ENCODE measurements around the gene SLC30A3. TPM values are rescaled to one million over a fixed set of nuclear protein-coding genes. Genes with fewer than 3 reads are reported as not detected.

Gene SLC30A3
- not detected for total RNA-seq

GRCh38 chr2:27262379-27263286, at the start of gene SLC30A3:
SLC30A3 (minus strand) TSS chr2:27263047; CDS start chr2:27262906, 141 bp downstream.
- TF ChIP-seq CTCF (IDR thresholded peaks at IDR 0.05) (no peak), POLR2A (IDR thresholded peaks at IDR 0.05; ENCODE audit: low read depth) (no peak), POLR2AphosphoS5 (IDR thresholded peaks at IDR 0.05) (no peak), EP300 (IDR thresholded peaks at IDR 0.05) (no peak)
- H3K9me3 ChIP-seq: no peaks in the 10 kb centered on the region
- H3K27ac ChIP-seq (replicated peaks in 1 of 4): no peak within 1 kb of the TSS
- intact Hi-C loops (cut with DNase I): loop anchor here (10.0 kb wide), 1 partner anchor 818 kb away; no protein-coding TSS in a partner anchor
- WGBS: 1% methylated on average over 16 of the region's 96 CpGs
- no peaks in the 10 kb centered on the region for H3K36me3 ChIP-seq
- H3K27me3 ChIP-seq: peaks cover 0 to 100% (median 61%) of the 10 kb centered on the region in 4 donors
- no peak for DNase-seq (ENCODE audit: extremely low spot score)
- H3K4me3 ChIP-seq: peak within 1 kb of the TSS; percentile 49 to 56 (median 54)
- H3K4me1 ChIP-seq: peaks cover 35 to 40% (median 40%) of the 10 kb centered on the region in 4 donors

GRCh38 chr2:27312152-27312551, 49.3 kb upstream of the SLC30A3 start:
- H3K36me3 ChIP-seq: peaks cover 6 to 64% (median 45%) of the 10 kb centered on the region in 4 donors

GRCh38 chr2:27309651-27310050, 46.8 kb upstream of the SLC30A3 start:
- no peaks in the 10 kb centered on the region for H3K9me3 ChIP-seq
- peaks cover 12 to 31% (median 28%) of the 10 kb centered on the region in 4 donors for H3K4me1 ChIP-seq
- H3K4me3 ChIP-seq: no peak overlapping the region
- intact Hi-C loops (cut with DNase I): no loop called here
- DNase-seq (ENCODE audit: extremely low spot score): no peak
- no peak for TF ChIP-seq EP300 (IDR thresholded peaks at IDR 0.05)
- TF ChIP-seq CTCF (IDR thresholded peaks at IDR 0.05): no peak
- 94% methylated on average over 6 of the region's 6 CpGs for WGBS
- no peak overlapping the region for H3K27ac ChIP-seq (replicated peaks in 1 of 4)
- H3K36me3 ChIP-seq: peaks cover 6 to 74% (median 37%) of the 10 kb centered on the region in 4 donors
- H3K27me3 ChIP-seq: peaks cover 0 to 44% (median 31%) of the 10 kb centered on the region in 4 donors

More at GRCh38 chr2:27312152-27312551, 49.3 kb upstream of the SLC30A3 start:
- peaks cover 0 to 19% (median 13%) of the 10 kb centered on the region in 4 donors for H3K27me3 ChIP-seq
- no peak overlapping the region for H3K4me3 ChIP-seq
- peaks cover 5 to 18% (median 16%) of the 10 kb centered on the region in 4 donors for H3K4me1 ChIP-seq
- H3K9me3 ChIP-seq: no peaks in the 10 kb centered on the region
- 100% methylated on average over 3 of the region's 3 CpGs for WGBS
- no peak overlapping the region for H3K27ac ChIP-seq (replicated peaks in 1 of 4)
- DNase-seq (ENCODE audit: extremely low spot score): no peak
- TF ChIP-seq EP300 (IDR thresholded peaks at IDR 0.05) (no peak), POLR2AphosphoS5 (IDR thresholded peaks at IDR 0.05) (no peak)
- intact Hi-C loops (cut with DNase I): no loop called here

GRCh38 chr2:27308359-27308881, 45.6 kb upstream of the SLC30A3 start, which contains the start of gene UCN:
UCN (minus strand) TSS chr2:27308445; CDS start chr2:27307895, 550 bp downstream.
- no peak for DNase-seq (ENCODE audit: extremely low spot score)
- H3K27ac ChIP-seq (replicated peaks in 1 of 4): no peak within 1 kb of the TSS
- intact Hi-C loops (cut with DNase I): no loop called here
- peaks cover 12 to 31% (median 28%) of the 10 kb centered on the region in 4 donors for H3K4me1 ChIP-seq
- TF ChIP-seq POLR2A (IDR thresholded peaks at IDR 0.05; ENCODE audit: low read depth) (no peak), EP300 (IDR thresholded peaks at IDR 0.05) (no peak), POLR2AphosphoS5 (IDR thresholded peaks at IDR 0.05) (no peak), CTCF (IDR thresholded peaks at IDR 0.05) (no peak)
- peaks cover 6 to 79% (median 37%) of the 10 kb centered on the region in 4 donors for H3K36me3 ChIP-seq
- peaks cover 0 to 48% (median 31%) of the 10 kb centered on the region in 4 donors for H3K27me3 ChIP-seq
- H3K4me3 ChIP-seq: peak within 1 kb of the TSS in 2 of 4 donors; percentile 16 to 20
- 43% methylated on average over 11 of the region's 25 CpGs for WGBS
- no peaks in the 10 kb centered on the region for H3K9me3 ChIP-seq
